ENCODE data around the gene RTEL1.
"Not testable (repeated sequence)": the region's sequence is repeated elsewhere in the genome, so short reads cannot be mapped to it uniquely, and the experiment has no call there.

Gene RTEL1

GRCh38 chr20:63636752-63637628 lies 21.1 kb upstream of the RTEL1 start:
- TF ChIP-seq JUND (IDR thresholded peaks at IDR 0.05; ENCODE audit: low read depth), result no peak
- no peak for DNase-seq (ENCODE audit: low read depth in 1 of 2, low spot score in 1 of 2)
- in situ Hi-C loops (cut with HindIII; ENCODE audit: low pct_unique_long_range_greater_than_20kb, low sequenced_read_pairs), result no loop called here

DNA sequence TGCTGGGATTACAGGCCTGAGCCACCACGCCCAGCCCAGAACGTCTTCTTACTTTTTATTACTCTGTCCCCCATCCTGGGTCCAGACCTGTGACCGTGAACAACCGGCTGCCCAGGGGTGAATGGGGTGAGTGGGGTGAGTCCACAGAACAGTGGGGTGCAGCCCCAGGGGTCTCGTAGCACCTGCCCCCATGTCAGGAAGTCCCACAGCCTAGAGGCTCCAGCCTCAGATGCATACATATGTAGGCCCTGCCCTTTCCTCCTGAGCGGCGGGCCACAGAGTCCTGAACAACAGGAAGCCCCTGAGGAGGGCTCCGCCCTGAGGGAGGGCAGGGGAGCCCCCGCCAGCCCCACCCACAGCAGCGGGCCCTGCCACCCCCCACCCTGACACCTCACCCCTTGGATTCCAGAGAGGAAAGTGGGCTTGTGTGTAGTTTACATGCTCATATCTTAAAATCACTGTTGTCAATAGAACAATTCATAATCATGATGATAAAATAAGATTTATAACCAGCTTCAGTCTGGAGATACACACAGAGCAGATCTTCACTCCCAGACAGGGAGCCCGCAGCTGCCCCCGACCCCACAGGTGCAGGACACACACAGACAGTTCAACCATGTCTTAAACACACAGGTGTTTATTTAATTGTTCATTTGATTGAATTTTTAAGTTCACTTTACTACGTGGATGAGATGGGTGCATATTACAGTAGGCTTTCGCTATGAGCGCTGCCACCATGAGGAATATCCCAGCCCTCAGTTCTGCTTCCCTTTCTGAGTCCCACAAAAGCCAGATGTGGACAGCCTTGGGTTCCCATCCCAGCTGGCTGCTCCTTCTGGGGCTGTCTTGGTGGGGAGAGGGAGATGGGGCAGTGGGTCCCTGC lies 18.8 kb upstream of the RTEL1 start:
- no peak for DNase-seq (ENCODE audit: low read depth in 1 of 2, low spot score in 1 of 2)
- no peak for TF ChIP-seq JUND (IDR thresholded peaks at IDR 0.05; ENCODE audit: low read depth)
- in situ Hi-C loops (cut with HindIII; ENCODE audit: low pct_unique_long_range_greater_than_20kb, low sequenced_read_pairs), result no loop called here

DNA sequence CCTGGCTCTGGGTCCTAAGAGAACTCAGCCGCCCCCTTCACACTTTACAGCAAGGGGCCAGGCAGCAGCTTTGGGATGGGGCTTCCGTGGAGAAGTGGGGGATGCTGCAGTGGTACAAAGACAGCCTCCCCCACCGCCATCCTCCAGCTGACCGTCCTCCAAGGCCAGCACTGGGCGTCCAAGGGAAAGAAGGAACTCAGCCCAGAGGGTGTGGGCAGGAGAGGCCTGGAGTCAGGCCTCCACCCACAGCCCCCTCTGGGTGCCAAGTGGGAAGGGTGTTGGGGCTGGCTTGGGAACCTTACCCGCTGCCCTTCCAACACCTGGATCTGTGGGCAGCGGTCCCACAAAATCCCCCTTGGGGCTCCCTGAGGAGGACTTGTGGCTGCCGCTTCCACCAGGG lies 18.0 kb upstream of the RTEL1 start:
- TF ChIP-seq JUND (IDR thresholded peaks at IDR 0.05; ENCODE audit: low read depth), result no peak
- DNase-seq (ENCODE audit: low read depth in 1 of 2, low spot score in 1 of 2), result no peak
- in situ Hi-C loops (cut with HindIII; ENCODE audit: low pct_unique_long_range_greater_than_20kb, low sequenced_read_pairs), result no loop called here

DNA sequence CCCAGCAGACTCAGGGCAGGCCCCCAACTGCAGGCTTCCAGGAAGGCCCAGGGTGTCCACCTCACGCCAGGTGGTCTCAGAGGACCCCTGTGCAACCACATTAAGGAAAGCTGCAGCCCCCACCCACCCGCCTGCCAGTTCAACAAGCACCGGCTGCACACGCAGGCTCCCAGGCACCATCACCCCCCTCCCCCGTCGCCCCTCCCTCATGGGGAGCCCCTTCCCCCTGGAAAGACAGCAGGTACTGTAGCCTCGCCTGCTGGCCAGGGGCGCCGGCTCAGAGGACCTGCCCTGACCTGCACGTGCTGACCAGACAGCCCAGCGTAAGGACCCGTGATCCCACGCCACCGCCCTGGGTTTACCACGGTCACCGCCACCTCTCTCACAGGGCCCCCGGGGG lies 17.4 kb upstream of the RTEL1 start:
- in situ Hi-C loops (cut with HindIII; ENCODE audit: low pct_unique_long_range_greater_than_20kb, low sequenced_read_pairs); DNase-seq (ENCODE audit: low read depth in 1 of 2, low spot score in 1 of 2): not testable (repeated sequence)

DNA sequence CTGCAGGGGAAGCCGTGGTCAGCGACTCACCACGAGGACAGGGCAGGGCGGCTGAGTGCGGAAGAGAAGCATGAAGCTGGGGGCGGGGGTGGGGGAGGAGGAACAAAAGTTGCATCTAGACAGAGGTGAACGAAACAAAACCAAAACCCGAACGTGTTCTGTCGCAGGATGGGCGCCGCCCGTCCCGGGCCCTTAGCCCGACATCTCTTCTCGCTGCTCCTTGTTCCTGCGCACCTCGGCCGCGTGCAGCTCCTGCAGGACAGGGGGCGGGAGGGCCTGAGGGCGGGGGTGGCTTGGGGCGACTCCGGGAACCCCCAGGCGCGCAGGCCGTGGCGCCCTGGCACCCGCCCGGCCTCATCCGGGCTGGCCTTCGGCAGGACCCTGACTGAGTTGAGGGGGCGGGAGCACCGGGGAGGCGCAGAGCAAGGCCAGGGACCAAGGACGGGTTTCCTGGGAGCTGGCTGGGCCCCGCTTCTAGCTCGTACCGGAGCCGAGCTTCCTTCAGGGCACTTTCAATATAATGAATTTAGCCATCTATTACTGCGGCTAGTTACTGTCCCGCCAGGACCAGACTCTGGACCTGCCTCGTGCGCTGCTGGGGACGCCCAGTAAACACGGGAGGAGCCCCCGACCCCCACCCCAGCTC lies 16.8 kb upstream of the RTEL1 start:
- in situ Hi-C loops (cut with HindIII; ENCODE audit: low pct_unique_long_range_greater_than_20kb, low sequenced_read_pairs), result no loop called here
- DNase-seq (ENCODE audit: low read depth in 1 of 2, low spot score in 1 of 2), result no peak
- TF ChIP-seq JUND (IDR thresholded peaks at IDR 0.05; ENCODE audit: low read depth), result no peak

DNA sequence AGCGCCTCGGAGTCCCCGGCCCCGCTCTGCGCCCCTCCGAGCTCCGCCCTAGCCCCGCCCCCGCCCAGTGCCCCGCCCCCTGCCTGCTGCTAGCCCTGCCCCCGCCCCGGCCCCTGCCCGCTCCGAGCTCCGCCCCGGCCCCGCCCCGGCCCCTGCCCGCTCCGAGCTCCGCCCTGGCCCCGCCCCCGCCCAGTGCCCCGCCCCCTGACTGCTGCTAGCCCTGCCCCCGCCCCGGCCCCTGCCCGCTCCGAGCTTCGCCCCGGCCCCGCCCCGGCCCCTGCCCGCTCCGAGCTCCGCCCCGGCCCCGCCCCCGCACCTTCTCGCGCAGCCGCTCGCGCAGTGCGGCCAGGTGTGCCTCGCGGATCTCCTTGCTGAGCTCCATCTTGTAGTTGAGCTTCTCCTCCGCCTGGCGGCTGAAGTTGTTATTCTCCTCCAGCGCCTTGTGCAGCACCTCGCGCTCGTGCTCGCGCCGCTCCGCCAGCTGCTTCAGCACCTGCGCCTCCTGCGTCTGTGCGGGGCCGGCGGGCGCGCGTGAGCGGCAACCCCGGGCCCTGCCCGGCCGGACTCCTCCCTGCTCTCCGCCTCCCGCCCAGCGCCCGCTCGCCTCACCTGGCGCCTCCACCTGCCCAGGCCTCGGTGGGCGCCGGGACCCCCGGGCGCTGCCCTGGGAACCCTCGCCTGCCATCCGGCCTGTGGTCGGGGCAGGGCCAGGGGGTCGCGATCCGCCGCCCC lies 16.2 kb upstream of the RTEL1 start:
- DNase-seq (ENCODE audit: low read depth in 1 of 2, low spot score in 1 of 2), result peak; percentile 97
- in situ Hi-C loops (cut with HindIII; ENCODE audit: low pct_unique_long_range_greater_than_20kb, low sequenced_read_pairs), result no loop called here
- TF ChIP-seq JUND (IDR thresholded peaks at IDR 0.05; ENCODE audit: low read depth), result no peak

GRCh38 chr20:63642527-63643247 lies 15.4 kb upstream of the RTEL1 start:
- TF ChIP-seq JUND (IDR thresholded peaks at IDR 0.05; ENCODE audit: low read depth), result no peak
- peak; percentile 58 to 71 for DNase-seq (ENCODE audit: low read depth in 1 of 2, low spot score in 1 of 2)
- in situ Hi-C loops (cut with HindIII; ENCODE audit: low pct_unique_long_range_greater_than_20kb, low sequenced_read_pairs), result no loop called here

- in situ Hi-C loops (cut with HindIII; ENCODE audit: low pct_unique_long_range_greater_than_20kb, low sequenced_read_pairs), result no loop called here
- no peak for TF ChIP-seq JUND (IDR thresholded peaks at IDR 0.05; ENCODE audit: low read depth)
- no peak for DNase-seq (ENCODE audit: low read depth in 1 of 2, low spot score in 1 of 2)
Observed at GRCh38 chr20:63643499-63643898, 14.6 kb upstream of the RTEL1 start.

DNA sequence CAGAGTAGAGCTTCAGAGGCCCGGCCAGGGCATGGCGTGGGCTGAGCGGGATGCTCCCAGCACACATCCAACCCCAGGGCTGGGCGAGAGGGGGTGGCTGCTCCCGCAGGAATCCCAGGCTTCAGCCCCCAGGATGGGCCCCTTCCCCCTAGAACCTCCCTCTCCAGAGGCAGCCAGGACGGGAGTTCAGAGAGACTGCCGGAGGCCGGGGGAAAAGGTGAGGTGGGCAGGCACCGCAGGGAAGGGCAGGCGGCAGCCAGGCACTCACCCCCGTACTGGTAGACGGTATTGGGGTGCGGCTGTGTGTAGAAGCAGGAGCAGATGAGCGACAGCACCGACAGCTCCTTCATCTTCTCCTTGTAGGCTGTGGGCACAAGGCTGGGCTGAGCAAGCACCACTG lies 14.2 kb upstream of the RTEL1 start:
- in situ Hi-C loops (cut with HindIII; ENCODE audit: low pct_unique_long_range_greater_than_20kb, low sequenced_read_pairs), result no loop called here
- DNase-seq (ENCODE audit: low read depth in 1 of 2, low spot score in 1 of 2), result no peak
- TF ChIP-seq JUND (IDR thresholded peaks at IDR 0.05; ENCODE audit: low read depth), result no peak

DNA sequence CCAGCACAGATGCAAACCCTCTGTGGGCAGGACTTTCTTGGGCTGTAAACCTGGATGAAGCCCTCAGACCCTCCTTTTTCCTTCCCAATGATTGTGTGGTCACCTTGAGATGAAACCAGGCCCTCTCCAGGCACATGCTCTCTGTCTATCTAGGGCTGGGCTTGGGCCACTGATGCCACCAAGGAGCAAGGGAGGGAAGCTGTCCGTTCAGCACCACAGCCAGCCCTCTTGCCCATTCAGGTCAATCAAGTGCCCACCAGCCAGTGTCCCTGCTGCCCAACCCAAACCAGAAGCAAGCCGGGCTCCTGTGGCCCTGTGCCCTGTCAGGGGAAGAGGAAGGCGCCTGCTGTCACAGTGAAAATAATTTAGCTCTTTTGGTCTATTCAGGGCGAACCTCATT lies 12.9 kb upstream of the RTEL1 start:
- in situ Hi-C loops (cut with HindIII; ENCODE audit: low pct_unique_long_range_greater_than_20kb, low sequenced_read_pairs), result no loop called here
- TF ChIP-seq JUND (IDR thresholded peaks at IDR 0.05; ENCODE audit: low read depth), result no peak
- peak in 1 of 2 experiments; percentile 61 for DNase-seq (ENCODE audit: low read depth in 1 of 2, low spot score in 1 of 2)

DNA sequence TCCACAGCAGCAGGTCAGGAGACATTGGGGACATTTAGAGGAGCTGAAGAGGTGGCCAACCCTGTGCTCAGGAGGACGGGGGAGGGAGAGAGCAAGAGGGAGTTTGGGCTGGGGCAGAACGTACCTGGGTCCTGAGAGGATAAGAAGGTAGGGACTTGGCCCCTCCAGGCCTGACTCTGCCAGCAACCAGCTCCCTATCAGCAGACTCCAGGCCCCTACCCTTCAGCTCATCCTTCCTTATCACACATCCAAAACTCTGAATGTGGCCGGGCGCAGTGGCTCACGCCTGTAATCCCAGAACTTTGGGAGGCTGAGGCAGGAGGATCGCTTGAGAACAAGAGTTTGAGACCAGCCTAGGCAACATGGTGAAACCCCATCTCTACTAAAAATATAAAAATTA lies 9.9 kb upstream of the RTEL1 start:
- no peak for DNase-seq (ENCODE audit: low read depth in 1 of 2, low spot score in 1 of 2)
- in situ Hi-C loops (cut with HindIII; ENCODE audit: low pct_unique_long_range_greater_than_20kb, low sequenced_read_pairs), result no loop called here
- TF ChIP-seq JUND (IDR thresholded peaks at IDR 0.05; ENCODE audit: low read depth), result no peak

Data from T47D (cell line).